NCI-H345 treated with DMSO at 0.1 percent for 48 hours (cell line): ENCODE measurements around the gene FOXE3.

Source experiments
- DNase-seq: peaks from one replicate; lab custom pipeline; 2025; ENCODE audit not compliant: unreplicated experiment; lab: John Stamatoyannopoulos, UW

Gene FOXE3

DNA sequence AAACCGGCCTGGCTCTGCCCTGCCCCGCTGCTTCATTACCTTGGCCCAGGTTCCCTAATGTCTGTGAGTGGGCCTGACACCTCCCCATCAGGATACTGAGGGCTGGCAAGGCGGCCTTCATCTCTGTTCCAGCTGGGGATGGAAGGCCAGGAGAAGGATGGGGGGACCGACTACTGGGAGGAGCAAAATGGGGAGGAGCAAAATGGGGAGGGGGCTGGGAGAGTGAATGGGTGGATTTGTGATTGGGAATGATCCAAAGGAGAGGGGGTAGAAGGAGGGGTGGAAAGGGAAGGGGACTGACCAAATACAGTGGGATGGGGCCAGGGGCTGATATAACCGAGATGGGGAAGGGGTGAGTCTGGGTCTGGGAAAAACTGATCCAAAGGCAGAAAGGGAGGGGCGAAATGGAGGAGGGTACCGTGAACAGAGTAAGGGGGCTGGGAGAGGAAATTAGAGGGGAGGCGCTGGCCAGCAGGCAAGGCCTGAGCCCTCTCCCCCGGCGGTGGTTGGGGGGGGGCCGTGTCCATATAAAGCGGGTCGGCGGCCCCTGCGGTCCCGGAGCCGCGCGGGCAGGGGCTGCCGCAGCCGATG is at the start of gene FOXE3:
TSS of gene FOXE3 (plus strand) at position 558 of the 591 bp plus-strand sequence. CDS start at position 589, 31 bp downstream.
- no peak for DNase-seq

- no peak for DNase-seq
Observed at GRCh38 chr1:47367651-47368050, 48.4 kb upstream of the FOXE3 start.

- no peak for DNase-seq
Observed at GRCh38 chr1:47371016-47371517, 45.0 kb upstream of the FOXE3 start.

DNA sequence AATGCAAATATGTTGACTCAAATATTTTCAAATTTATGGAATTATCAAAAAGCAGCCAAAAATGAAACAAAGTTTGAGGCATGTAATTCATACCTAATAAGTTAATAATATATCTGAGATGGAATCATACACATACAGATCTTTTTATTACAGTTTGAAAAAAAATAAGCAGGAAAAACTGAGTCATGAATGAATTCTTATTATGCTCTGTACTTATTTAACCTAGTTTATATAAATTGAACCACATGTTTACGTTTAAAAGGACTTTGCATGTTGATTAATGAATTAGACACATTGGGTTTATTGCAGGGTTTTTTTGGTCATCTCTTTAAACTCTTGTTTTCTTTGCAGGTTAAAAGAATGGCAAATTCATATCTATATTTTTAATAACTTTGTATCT is 41.6 kb upstream of the FOXE3 start:
- DNase-seq = no peak

DNA sequence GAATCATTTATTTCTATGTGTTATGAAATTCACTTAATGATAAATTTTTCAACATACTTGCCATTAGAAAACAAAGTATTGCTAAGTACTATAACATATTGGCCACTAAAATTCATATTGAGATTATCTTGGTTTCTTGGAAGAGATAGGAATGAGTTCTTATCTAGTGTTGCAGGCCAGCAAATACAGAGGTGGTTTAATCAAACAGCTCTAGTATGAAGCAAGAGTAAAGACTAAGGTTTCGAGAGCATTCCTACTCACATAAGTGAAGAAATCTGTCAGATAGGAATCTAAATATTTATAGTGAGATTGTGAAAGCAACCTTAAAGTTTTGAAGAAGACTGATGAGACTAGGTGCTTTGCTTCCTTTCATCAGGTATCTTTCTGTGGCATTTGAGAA is 37.9 kb upstream of the FOXE3 start:
- no peak for DNase-seq

DNA sequence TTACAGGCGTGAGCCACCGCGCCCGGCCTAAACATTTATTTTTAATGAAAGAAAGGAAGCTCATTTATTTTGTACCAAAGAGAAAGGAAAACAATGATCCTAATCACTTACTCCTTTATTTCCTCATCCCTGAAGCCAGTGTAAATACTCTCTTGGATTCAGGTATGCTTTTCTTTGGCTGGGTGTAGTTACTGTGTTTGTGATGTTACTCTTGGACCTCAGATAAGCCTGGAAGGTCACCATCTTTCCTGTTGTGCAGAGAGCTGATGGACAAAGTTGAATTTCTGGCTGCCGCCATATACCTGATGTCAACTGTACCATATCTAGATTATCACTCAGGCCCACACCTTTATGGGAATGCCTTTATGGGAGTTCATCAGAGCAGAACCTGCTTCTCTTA is 35.4 kb upstream of the FOXE3 start:
- DNase-seq = no peak

DNA sequence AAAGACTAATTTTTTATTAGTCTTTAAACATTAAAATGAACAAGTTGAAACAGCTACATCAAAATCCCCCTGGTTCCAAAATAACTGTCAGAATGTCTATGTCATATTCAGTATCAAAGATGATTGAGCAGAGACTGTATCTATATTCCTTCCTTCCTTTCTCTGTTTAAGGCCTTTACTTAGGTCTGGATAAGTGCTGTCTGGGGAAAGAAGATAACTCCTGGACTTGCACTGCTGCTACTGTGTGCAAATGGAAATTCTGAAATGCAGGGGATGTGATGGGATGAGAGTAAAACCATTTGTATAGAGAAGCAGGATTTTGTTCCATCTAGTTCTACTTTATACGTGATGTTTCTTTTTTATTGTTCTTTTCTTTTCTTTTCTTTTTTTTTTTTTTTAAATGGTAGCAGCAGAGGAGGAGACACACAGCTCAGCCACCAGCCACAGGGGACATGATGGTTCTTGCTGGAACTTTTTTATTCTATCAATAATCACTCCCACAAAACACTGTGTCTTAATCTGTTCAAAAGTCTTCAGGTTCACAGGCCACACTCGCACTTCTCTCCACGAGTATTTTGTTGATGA is 33.6 kb upstream of the FOXE3 start:
- no peak for DNase-seq

DNA sequence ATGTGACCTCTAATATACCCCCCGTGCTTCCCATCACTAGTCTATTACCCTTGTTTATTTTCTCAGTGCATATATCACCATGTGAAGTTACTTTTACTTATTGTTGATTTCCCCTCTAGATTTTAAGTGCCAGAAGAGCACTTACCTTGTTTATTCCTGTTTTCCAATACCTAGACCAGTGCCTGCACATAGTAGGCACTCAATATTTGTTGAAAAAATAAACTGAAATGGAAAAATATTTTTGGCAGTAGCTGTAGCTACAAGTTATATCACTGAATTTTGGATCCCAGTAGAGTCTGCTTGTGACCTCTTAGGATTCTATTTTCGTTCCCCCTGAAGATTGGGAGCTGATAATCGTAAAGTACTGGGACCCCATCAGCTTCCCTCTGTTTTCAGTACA is 32.0 kb upstream of the FOXE3 start:
- no peak for DNase-seq

DNA sequence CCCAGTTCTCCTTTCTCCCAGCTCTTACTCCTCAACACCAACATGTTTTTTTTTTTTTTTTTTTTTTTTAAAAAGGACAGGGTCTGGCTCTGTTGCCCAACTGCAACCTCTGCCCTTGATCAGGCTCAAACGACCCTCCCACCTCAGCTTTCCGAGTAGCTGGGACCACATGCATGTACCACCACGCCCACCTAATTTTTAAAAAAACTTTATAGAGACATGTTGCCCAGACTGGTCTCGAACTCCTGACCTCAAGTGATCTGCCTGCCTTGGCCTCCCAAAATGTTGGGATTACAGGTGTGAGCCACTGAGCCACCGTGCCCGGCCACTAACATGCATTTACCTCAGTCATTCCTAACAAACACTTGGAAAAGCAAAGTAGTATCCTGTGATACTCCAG is 31.1 kb upstream of the FOXE3 start:
- DNase-seq = no peak

- DNase-seq = no peak
Observed at GRCh38 chr1:47386268-47386667, 29.8 kb upstream of the FOXE3 start.

DNA sequence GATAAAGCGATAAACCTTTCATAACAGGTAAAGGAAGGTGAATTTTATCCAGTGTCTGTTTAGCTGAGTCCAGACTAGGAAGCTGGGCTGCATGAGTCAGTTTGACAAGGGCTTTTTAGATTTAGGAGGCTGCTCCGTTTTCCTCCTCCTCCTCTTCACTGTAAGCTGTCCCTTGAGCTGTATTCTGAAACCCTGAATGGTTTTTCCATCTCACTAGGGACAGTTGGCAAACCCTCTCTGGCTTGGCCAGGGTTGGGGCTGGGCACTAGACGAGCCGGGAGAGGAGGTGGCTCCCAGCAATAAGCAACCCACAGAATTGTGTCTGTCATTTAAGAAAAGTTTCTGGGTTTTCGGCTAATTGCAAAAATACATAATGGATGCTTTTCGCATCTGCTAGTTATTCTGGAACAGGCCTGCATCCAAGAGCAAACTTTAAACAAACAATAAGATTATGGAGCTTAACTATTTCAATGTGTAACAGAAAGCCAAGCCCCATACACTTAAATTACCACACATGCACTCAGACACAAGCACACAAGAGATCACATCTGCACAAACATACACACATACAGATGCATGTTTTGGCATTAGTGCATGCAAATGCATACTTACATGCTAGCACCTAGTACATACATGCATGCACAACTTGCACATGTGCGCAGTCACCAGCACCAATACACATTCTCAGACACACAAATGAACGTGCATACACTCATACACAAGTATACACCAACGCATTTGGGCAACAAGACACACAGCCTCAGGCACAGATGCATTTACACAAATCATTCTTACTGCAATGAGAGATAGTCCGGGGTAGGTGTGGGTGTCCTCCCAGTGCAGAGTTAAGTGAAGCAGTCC is 27.8 kb upstream of the FOXE3 start:
- DNase-seq = no peak

DNA sequence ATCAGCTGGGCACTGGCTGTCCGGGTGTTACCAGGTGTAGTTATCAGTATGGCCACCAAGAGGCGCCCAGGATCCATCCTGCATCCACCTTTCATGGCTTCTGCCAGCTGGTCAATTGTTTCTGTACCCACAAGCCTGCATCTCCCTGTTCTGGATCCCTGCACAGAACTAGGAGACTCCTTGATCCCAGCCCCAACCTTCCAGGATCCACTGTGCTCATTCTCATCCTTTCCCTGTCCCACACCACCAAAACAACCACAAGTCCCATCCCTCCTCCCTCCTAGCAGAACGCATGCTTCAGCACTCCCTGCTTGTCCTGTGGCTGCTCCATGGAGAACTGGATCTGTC is 27.2 kb upstream of the FOXE3 start:
- DNase-seq = peak; percentile 39

GRCh38 chr1:47389731-47390130 is 26.4 kb upstream of the FOXE3 start:
- DNase-seq = no peak

DNA sequence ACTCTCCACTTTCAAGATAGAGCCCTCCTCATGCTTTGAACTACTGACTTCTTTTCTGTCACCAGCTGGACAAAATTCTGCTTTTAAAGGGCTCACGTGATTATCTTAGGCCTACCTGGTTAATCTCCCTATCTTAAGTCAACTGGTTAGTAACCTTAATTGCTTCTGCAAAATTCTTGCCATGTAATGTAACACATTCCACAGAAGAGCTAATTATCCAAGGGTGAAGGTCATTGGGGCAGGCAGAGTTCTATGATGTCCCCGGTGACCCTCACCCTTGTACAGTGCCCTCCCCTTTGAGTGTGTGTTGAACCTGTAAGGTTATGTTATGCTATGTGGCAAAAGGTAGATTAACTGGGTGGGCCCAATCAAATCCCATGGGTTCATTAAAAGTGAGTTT is 25.2 kb upstream of the FOXE3 start:
- no peak for DNase-seq

DNA sequence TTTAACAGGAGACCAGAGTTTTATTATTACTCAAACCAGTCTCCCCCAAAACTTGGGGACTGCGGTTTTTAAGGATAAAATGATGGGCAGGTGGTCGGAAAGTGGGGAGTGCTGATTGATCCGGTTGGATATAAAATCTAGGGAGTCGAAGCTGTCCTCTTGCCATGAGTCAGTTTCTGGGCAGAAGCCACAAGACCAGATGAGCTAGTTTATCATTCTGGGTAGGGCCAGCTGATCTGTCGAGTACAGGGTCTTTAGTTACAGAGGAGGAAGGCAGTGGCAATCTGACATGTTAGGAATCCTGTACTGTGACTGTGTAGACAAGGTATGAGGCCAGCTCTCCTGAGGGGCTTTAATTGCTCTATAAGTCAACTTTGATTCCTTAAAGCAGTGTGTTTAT is 22.9 kb upstream of the FOXE3 start:
- no peak for DNase-seq

DNA sequence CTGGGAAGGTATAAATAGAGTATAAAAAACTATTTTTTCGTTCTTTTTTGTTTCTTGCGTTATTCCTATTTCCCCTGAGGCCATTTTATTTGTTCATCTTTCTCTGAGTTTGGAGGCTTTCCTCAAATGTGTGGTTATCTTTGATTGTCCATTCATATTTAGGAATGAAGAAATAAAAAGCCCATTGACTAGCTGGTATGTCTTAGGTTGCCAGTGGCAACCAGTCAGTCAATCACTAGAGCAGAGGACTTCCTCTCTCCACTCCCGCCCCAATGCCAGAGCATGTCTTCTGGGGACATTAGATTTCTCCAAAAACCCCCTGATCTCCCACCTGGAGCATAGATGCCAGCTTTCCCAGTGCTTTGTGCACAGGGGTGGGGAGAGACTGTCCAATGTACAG is 20.7 kb upstream of the FOXE3 start:
- DNase-seq = no peak

DNA sequence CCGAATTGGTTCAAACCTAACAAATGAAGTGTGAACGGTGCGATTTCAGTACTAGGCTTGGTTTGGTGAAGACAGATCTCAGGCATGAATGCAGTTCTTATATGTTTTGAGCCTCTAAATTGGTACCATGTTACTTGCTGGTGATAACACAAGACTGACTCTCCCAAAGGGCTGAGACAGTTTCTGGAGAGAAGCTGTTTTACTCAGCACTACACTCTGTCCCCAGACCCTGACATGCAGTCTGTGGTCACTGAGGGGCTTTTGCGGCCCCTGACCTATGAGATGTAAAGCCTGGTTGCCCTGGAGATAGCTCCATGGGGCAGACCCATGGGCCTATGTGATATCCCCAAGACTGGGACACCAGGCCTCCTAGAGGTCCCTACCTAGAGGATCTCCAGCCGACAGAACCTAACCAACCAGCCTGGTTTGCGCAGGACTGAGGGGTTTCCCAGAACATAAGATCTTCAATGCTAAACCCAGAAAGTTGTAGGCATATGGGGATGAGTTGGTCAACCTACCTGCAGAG is 19.4 kb upstream of the FOXE3 start:
- DNase-seq = no peak

GRCh38 chr1:47399138-47399845 is 16.8 kb upstream of the FOXE3 start:
- no peak for DNase-seq

DNA sequence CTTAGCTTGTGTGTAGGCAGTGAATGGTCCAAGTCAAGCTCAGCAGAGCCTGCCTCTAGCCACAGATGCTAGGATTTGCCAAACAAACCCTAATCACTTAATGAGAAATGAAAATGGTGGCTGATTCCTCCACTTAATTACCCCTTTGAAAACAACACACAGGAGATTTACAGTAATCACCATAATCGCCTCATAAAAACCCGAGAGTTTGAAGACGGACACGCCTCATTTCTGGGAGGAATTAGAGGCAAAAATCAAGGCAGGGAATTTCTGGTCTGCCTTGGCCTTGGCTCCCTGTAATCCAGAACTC is 16.3 kb upstream of the FOXE3 start:
- DNase-seq = no peak

- no peak for DNase-seq
Observed at GRCh38 chr1:47401761-47402160, 14.3 kb upstream of the FOXE3 start.

GRCh38 chr1:47402591-47402990 is 13.5 kb upstream of the FOXE3 start:
- DNase-seq = no peak
